HepG2 (cell line): ENCODE measurements around the gene SLC41A1. TPM values are rescaled to one million over a fixed set of nuclear protein-coding genes. Genes with fewer than 3 reads are reported as not detected.
A peak's percentile ranks its signal among the peaks of the same experiment; 100 is the strongest.

Experiments
- ATAC-seq: fragments of 200-7000 bp; cut with Tn5 transposase; 3 replicates; pipeline ENCODE4 v1.9.1; 2020; ENCODE audit warnings: mild to moderate bottlenecking, moderate library complexity
- BruUV-seq: library from RNA; stranded (reverse); fragments of 400-500 nt; replicated peaks from 2 replicates; lab custom pipeline; 2021; lab: Mats Ljungman, UMichigan
- CTCF ChIA-PET: fragments of 300-600 bp; formaldehyde crosslinking; extraction: SDS; loops from one replicate; lab custom pipeline; 2021; ENCODE audit warnings: low total read pairs, inconsistent platforms, low intra/inter-chr PET ratio; lab: Yijun Ruan, JAX
- POLR2A ChIA-PET: fragments of 350-600 bp; sonication (Branson Sonifier 250); formaldehyde crosslinking; loops from one replicate; lab custom pipeline; 2020; ENCODE audit warnings: antibody characterized with exemption, inconsistent platforms; lab: Yijun Ruan, JAX
- DNase-seq: peaks from one replicate; pipeline ENCODE4 v3.0.0-alpha.2; 2015; ENCODE audit warnings: low spot score
- FAIRE-seq: peaks from 3 replicates; lab custom pipeline; 2011; peaks lifted over from hg19 to GRCh38; lab: Jason Lieb, UNC
- H2AFZ ChIP-seq: one replicate; pipeline ENCODE4 v1.6.1; 2011; ENCODE audit warnings: low read length, inconsistent platforms
- H3K27ac ChIP-seq: fragments of 300-600 bp; 3 replicates; pipeline ENCODE4 v1.8.0; 2011; ENCODE audit warnings: mixed run types, mild to moderate bottlenecking, mixed read lengths, low read length, inconsistent platforms; ENCODE audit not compliant: insufficient read depth; ENCODE audit errors: extremely low read length
- H3K27me3 ChIP-seq, 2 experiments: fragments of 200-600 bp in 1 of 2; 2 replicates in 1 of 2; 3 replicates in 1 of 2; pipeline versions ENCODE4 v1.6.0 to v1.8.0; 2011; ENCODE audit warnings: low read length in 2 of 2, mild to moderate bottlenecking in 2 of 2, moderate library complexity in 2 of 2, inconsistent platforms in 1 of 2; ENCODE audit not compliant: insufficient read depth in 2 of 2, control insufficient read depth in 1 of 2
- H3K36me3 ChIP-seq, 2 experiments: fragments of 200-600 bp in 1 of 2; replicated peaks in 1 of 2; 2 replicates in 1 of 2; 3 replicates in 1 of 2; pipeline versions ENCODE4 v1.5.1 to v1.8.0; 2011; ENCODE audit warnings: low read length in 2 of 2, inconsistent platforms in 1 of 2; ENCODE audit not compliant: insufficient read depth in 2 of 2, control insufficient read depth in 1 of 2
- H3K4me1 ChIP-seq: 2 replicates; pipeline ENCODE4 v1.5.1; 2012; ENCODE audit warnings: low read length, inconsistent platforms; ENCODE audit not compliant: insufficient read depth
- H3K4me2 ChIP-seq: 2 replicates; pipeline ENCODE4 v1.6.0; 2011; ENCODE audit warnings: low read depth, low read length, inconsistent platforms
- H3K4me3 ChIP-seq, 3 experiments: fragments of 200-600 bp in 1 of 3; sonication (generic), shearing (Covaris generic) in 1 of 3; replicated peaks in 1 of 3; 2 replicates each; pipeline ENCODE4 v1.5.1; 2011 to 2016; ENCODE audit warnings: low read length in 3 of 3, inconsistent platforms in 2 of 3, low read depth in 2 of 3, mild to moderate bottlenecking in 2 of 3, control low read depth in 1 of 3, mixed read lengths in 1 of 3; ENCODE audit not compliant: insufficient read depth in 1 of 3
- H3K79me2 ChIP-seq: one replicate; pipeline ENCODE4 v1.6.1; 2011; ENCODE audit warnings: low read length, inconsistent platforms; ENCODE audit not compliant: insufficient read depth
- H3K9ac ChIP-seq: 2 replicates; pipeline ENCODE4 v1.6.0; 2011; ENCODE audit warnings: mild to moderate bottlenecking, low read depth, low read length, inconsistent platforms; ENCODE audit not compliant: insufficient read depth
- H3K9me3 ChIP-seq: 2 replicates; pipeline ENCODE4 v1.5.1; 2012; ENCODE audit warnings: mild to moderate bottlenecking, low read length
- H4K20me1 ChIP-seq: 2 replicates; pipeline ENCODE4 v1.6.0; 2011; ENCODE audit warnings: inconsistent platforms, mild to moderate bottlenecking, low read length, moderate library complexity; ENCODE audit not compliant: insufficient read depth
- ATF7 ChIP-seq, 2 experiments: fragments of 450-650 bp in 1 of 2; sonication (generic) in 1 of 2; formaldehyde crosslinking in 1 of 2; IDR thresholded peaks; 2 replicates each; pipeline versions ENCODE4 v1.4.0 to v1.6.1; 2016 to 2020; ENCODE audit warnings: antibody characterized with exemption in 1 of 2, mild to moderate bottlenecking in 1 of 2, missing genetic modification reagents in 1 of 2
- CBX1 ChIP-seq: IDR thresholded peaks from one replicate; pipeline ENCODE4 v1.6.1; 2016; ENCODE audit warnings: antibody characterized with exemption, low read depth
- CEBPB ChIP-seq: IDR thresholded peaks from 2 replicates; pipeline ENCODE4 v1.6.1; 2011; ENCODE audit warnings: low read depth, low read length, improper control_type of control experiment, borderline replicate concordance
- ETS1 ChIP-seq: sonication (generic); formaldehyde crosslinking; IDR thresholded peaks from 2 replicates; pipeline ENCODE4 v1.4.0; 2020; ENCODE audit warnings: missing genetic modification reagents
- KDM2A ChIP-seq: sonication (generic); formaldehyde crosslinking; IDR thresholded peaks from 2 replicates; pipeline ENCODE4 v1.4.0; 2020; ENCODE audit warnings: low read depth, missing genetic modification reagents, borderline replicate concordance
- SRF ChIP-seq: IDR thresholded peaks from 2 replicates; pipeline ENCODE4 v1.6.1; 2011; ENCODE audit warnings: mild to moderate bottlenecking, low read depth, low read length, moderate library complexity
- ZHX1 ChIP-seq: sonication (generic); formaldehyde crosslinking; IDR thresholded peaks from 2 replicates; pipeline ENCODE4 v1.8.1; 2022; ENCODE audit warnings: low read depth, mild to moderate bottlenecking, missing genetic modification reagents
- ZNF138 ChIP-seq: sonication (generic); formaldehyde crosslinking; IDR thresholded peaks from 2 replicates; pipeline ENCODE4 v1.5.0; 2020; ENCODE audit warnings: mild to moderate bottlenecking, low read depth, missing genetic modification reagents
- ZNF33B ChIP-seq: sonication (generic); formaldehyde crosslinking; IDR thresholded peaks from 2 replicates; pipeline ENCODE4 v1.5.1; 2020; ENCODE audit warnings: mild to moderate bottlenecking, missing genetic modification reagents
- ZNF580 ChIP-seq: IDR thresholded peaks from 2 replicates; pipeline ENCODE4 v1.6.1; 2016; ENCODE audit warnings: low read depth, borderline replicate concordance
- ZNF639 ChIP-seq: conservative IDR thresholded peaks from 2 replicates; pipeline ENCODE4 v1.6.1; 2018; ENCODE audit warnings: missing genetic modification reagents
- ZNF652 ChIP-seq: IDR thresholded peaks from 2 replicates; pipeline ENCODE4 v1.6.1; 2016; ENCODE audit warnings: low read depth, borderline replicate concordance
- WGBS: methylation state at CpG from one replicate; pipeline ENCODE4 v1.1.6; 2017; ENCODE audit warnings: low lambda C conversion rate; 5-methylcytosine and 5-hydroxymethylcytosine counted together
- in situ Hi-C: cut with HindIII; loops from 2 replicates; pipeline ENCODE4 v1.10.0; 2017; ENCODE audit warnings: low pct_unique_long_range_greater_than_20kb; ENCODE audit not compliant: extremely low pct_ligation_motif_present
- intact Hi-C: fragments of 100-400 bp; cut with micrococcal nuclease; formaldehyde crosslinking; loops from one replicate; pipeline ENCODE4 v1.10.0; 2022; ENCODE audit not compliant: unreplicated experiment
- polyA plus RNA-seq, 8 experiments: library from polyadenylated mRNA; depleted of rRNA in 3 of 8; stranded (reverse) in 7 of 8; unstranded in 1 of 8; fragments of >200 nt; fragmentation: Illumina TruSeq in 4 of 8; extraction: Trizol in 4 of 8; gene quantifications; 2 replicates each; pipeline versions ENCODE4 v1.2.1 to v1.2.3, GENCODE V29; 2011 to 2016; ENCODE audit warnings: low read depth in 4 of 8, missing spikeins in 1 of 8, mixed read lengths in 1 of 8; ENCODE audit not compliant: insufficient read depth in 1 of 8
- total RNA-seq, 5 experiments: library from RNA; depleted of rRNA; stranded (reverse); fragments of >200 nt; fragmentation: Illumina TruSeq; extraction: Trizol; gene quantifications; 2 replicates each; pipeline ENCODE4 v1.2.3, GENCODE V29; 2016; ENCODE audit warnings: low read depth in 1 of 5

The SLC41A1 gene
- total and polyA plus RNA-seq, 2 of the 13 experiments (the other 11 are each of a cell fraction or from before 2014, with no cell fraction given) = 2.2 to 4.6 TPM

- intact Hi-C loops (no loop called here), in situ Hi-C loops (no loop called here)
- 81% methylated on average over 2 of the region's 2 CpGs for WGBS
- H3K9me3 ChIP-seq = no peaks in the 10 kb centered on the region
- no peak for ATAC-seq
- H3K36me3 ChIP-seq = no peaks in the 10 kb centered on the region
- no peak for FAIRE-seq
- H3K27me3 ChIP-seq = peaks cover 0 to 10% of the 10 kb centered on the region in 2 experiments; a peak in 2 of 5 replicates
- H3K79me2 ChIP-seq = no peaks in the 10 kb centered on the region
- TF ChIP-seq ZHX1 (CRISPR knock-in tag) = no peak
- TF ChIP-seq ETS1 = no peak
- no peak for TF ChIP-seq KDM2A (CRISPR knock-in tag)
- no peak for TF ChIP-seq ZNF652 (CRISPR knock-in tag)
- ChIA-PET POLR2A (no interaction called here), CTCF (no interaction called here)
- H4K20me1 ChIP-seq = no peaks in the 10 kb centered on the region
- no peak overlapping the region for H3K9ac ChIP-seq
- BruUV-seq = no TSS peak
- no peak overlapping the region for H3K4me3 ChIP-seq
- no peak for DNase-seq
- no peak overlapping the region for H3K4me2 ChIP-seq
- peaks cover 20% of the 10 kb centered on the region for H3K4me1 ChIP-seq
- no peak overlapping the region for H2AFZ ChIP-seq
- H3K27ac ChIP-seq = no peak overlapping the region
Observed at GRCh38 chr1:205777994-205778393, 35.0 kb downstream of the SLC41A1 start.

GRCh38 chr1:205775717-205776056, 37.3 kb downstream of the SLC41A1 start:
- FAIRE-seq (no peak), ATAC-seq (no peak), DNase-seq (no peak)
- Histone ChIP-seq H3K9me3 (no peaks in the 10 kb centered on the region), H4K20me1 (no peaks in the 10 kb centered on the region), H3K36me3 (no peaks in the 10 kb centered on the region), H3K4me3 (peak overlapping the region; percentile 65 to 93 (median 81); a peak in 2 of 6 replicates), H2AFZ (no peak overlapping the region), H3K27me3 (peaks cover 0 to 8% of the 10 kb centered on the region in 2 experiments; a peak in 2 of 5 replicates), H3K4me1 (peaks cover 22% of the 10 kb centered on the region), H3K79me2 (no peaks in the 10 kb centered on the region), H3K9ac (no peak overlapping the region), H3K4me2 (peak overlapping the region; percentile 96), H3K27ac (no peak overlapping the region)
- intact Hi-C loops = no loop called here
- ChIA-PET POLR2A (interaction anchor here (2.0 to 3.5 kb wide), 2 partner anchors 10 to 26 kb away, joined by 4 to 21 read pairs; partner anchors contain the start of gene NUCKS1), CTCF (no interaction called here)
- no TSS peak for BruUV-seq
- in situ Hi-C loops = no loop called here
- TF ChIP-seq ZNF33B (CRISPR knock-in tag) (no peak), ZNF138 (CRISPR knock-in tag) (no peak), CBX1 (no peak), ATF7 (IDR thresholded peaks at IDR 0.05) (no peak), ATF7 (CRISPR knock-in tag; IDR thresholded peaks at IDR 0.05) (no peak), ZNF639 (0 out of 2 replicates have a peak, but pooled peaks have one; percentile 0), CEBPB (peak; percentile 10; the same call in 1 of the 2 replicates), ZNF580 (no peak), SRF (no peak)
